H1 (cell line): ENCODE results near the gene NCLN. TPM values are rescaled to one million over a fixed set of nuclear protein-coding genes. Genes with fewer than 3 reads are reported as not detected.

Experiments
- BCL11A ChIP-seq, 2 experiments: IDR thresholded peaks; one replicate each; pipeline ENCODE4 v1.6.1; 2011; ENCODE audit warnings: low read depth in 2 of 2, low read length in 2 of 2, mild to moderate bottlenecking in 2 of 2
- CTCF ChIP-seq, 3 experiments: IDR thresholded peaks; 1 replicate in 2 of 3; 2 replicates in 1 of 3; pipeline versions ENCODE4 v1.5.1 to v1.6.1; 2011; ENCODE audit warnings: low read length in 3 of 3, mild to moderate bottlenecking in 3 of 3, inconsistent platforms in 2 of 3, low read depth in 1 of 3, moderate library complexity in 1 of 3; ENCODE audit not compliant: insufficient read depth in 1 of 3; ENCODE audit errors: control extremely low read depth in 1 of 3
- JUN ChIP-seq: IDR thresholded peaks from 2 replicates; pipeline ENCODE4 v1.6.1; 2011; ENCODE audit warnings: low read depth, mild to moderate bottlenecking, improper control_type of control experiment, low read length
- KDM5A ChIP-seq: fragments of 200-600 bp; IDR thresholded peaks from 2 replicates; pipeline ENCODE4 v1.7.1; 2012; ENCODE audit warnings: mild to moderate bottlenecking, low read length, inconsistent platforms, mixed read lengths
- NRF1 ChIP-seq: IDR thresholded peaks from 2 replicates; pipeline ENCODE4 v1.6.1; 2011; ENCODE audit warnings: mild to moderate bottlenecking, low read depth, low read length, improper control_type of control experiment
- PHF8 ChIP-seq: fragments of 200-600 bp; sonication (generic); conservative IDR thresholded peaks from 2 replicates; pipeline ENCODE4 v1.7.1; 2012; ENCODE audit warnings: low read depth, mild to moderate bottlenecking, inconsistent platforms, low read length, moderate library complexity
- TAF7 ChIP-seq: optimal IDR thresholded peaks from 2 replicates; pipeline ENCODE3; 2011; ENCODE audit warnings: low read depth, mild to moderate bottlenecking, inconsistent platforms, low read length, moderate library complexity, borderline replicate concordance
- ZNF274 ChIP-seq: IDR thresholded peaks from 2 replicates; pipeline ENCODE4 v1.7.0; 2012; ENCODE audit warnings: low read length, borderline replicate concordance; ENCODE audit errors: extremely low read depth
- polyA plus RNA-seq, 7 experiments: library from polyadenylated mRNA; depleted of rRNA in 3 of 7; stranded (reverse) in 5 of 7; unstranded in 2 of 7; fragments of >200 nt in 5 of 7; fragments of 200-250 nt in 2 of 7; gene quantifications; 1 replicate in 5 of 7; 2 replicates in 1 of 7; 4 replicates in 1 of 7; pipeline versions ENCODE4 v1.2.1 to v1.2.3, GENCODE V29; 2011 to 2013; ENCODE audit warnings: missing spikeins in 2 of 7, mixed read lengths in 2 of 7
- total RNA-seq: library from RNA; stranded (reverse); fragmentation: NEBNext Ultra II Directional; extraction: Animal tissue kit (Norgen Biotek cat#: 25700); gene quantifications from 2 replicates; pipeline ENCODE4 v1.2.1, GENCODE V29; 2021

NCLN gene
- total and polyA plus RNA-seq, 2 of the 8 experiments (the other 6 are each of a cell fraction or from before 2014, with no cell fraction given), result 89.2 to 103 TPM

GRCh38 chr19:3187662-3188511, 2.2 kb downstream of the NCLN start (continued):
- TF ChIP-seq BCL11A (IDR thresholded peaks at IDR 0.05; ENCODE audit: low read depth in 2 of 2, low read length in 2 of 2), result no peak
- TF ChIP-seq KDM5A, result no peak
- no peak for TF ChIP-seq ZNF274
- TF ChIP-seq PHF8, result no peak
- TF ChIP-seq NRF1, result no peak
- TF ChIP-seq JUN, result no peak
- no peak for TF ChIP-seq TAF7
- no peak for TF ChIP-seq CTCF (IDR thresholded peaks at IDR 0.05; ENCODE audit: control extremely low read depth in 1 of 3, insufficient read depth in 1 of 3, low read depth in 1 of 3, low read length in 3 of 3)
